T-helper 2 cell (primary cell): ENCODE measurements around the gene SELENOW.
A peak's percentile ranks its signal among the peaks of the same experiment; 100 is the strongest.
"Not testable (repeated sequence)": the region's sequence is repeated elsewhere in the genome, so short reads cannot be mapped to it uniquely, and the experiment has no call there.

ENCODE experiments used
- DNase-seq, 5 experiments: peaks; one replicate each; pipeline versions ENCODE4 v3.0.0 to v3.0.0-alpha.2; 2012 to 2022

SELENOW gene

DNA sequence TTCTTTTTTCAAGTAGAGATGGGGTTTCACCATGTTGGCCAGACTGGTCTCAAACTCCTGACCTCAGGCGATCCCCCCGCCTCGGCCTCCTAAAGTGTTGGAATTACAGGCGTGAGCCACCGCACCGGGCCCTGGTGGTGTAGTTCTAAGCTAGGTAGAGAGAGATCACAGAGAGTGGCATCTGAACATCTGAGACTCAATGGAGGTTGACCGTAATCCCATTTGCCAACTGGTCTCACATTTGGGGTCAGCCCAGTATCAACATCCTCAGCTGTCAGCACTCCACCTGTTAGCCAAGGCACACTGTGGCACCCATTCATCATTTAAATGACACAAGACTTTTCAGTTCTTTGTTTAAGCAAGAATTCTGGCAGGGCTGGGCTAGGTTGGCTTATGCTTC lies 8.1 kb downstream of the SELENOW start:
- no peak for DNase-seq

DNA sequence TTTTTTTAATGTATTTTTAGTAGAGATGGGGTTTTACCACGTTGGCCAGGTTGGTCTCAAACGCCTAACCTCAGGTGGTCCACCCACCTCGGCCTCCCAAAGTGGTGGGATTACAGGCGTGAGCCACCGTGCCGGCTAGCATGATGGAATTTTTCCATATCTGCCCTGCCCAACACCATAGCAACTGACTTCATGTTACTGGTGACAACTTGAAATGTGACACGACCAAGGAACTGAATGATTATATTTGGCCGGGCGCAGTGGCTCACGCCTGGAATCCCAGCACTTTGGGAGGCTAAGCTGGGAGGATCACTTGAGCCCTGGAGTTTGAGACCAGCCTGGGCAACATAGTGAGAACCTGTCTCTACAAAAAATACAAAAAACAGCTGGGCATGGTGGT lies 8.8 kb downstream of the SELENOW start:
- not testable (repeated sequence) for DNase-seq

DNA sequence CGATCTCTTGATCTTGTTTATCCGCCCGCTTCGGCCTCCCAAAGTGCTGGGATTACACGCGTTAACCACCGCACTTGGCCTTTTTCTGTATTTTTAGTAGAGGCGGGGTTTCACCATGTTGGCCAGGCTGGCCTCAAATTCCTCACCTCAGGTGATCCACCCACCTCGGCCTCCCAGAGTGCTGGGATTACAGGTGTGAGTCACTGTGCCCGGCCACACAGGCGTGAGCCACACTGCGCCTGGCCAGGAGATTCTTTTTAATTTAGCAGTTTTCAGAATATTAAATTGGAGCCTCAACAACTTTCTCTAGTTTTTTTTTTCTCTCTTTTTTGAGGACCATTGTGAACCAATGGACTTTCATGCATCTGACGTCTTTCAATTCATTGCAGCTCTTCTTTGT lies 11.3 kb downstream of the SELENOW start:
- not testable (repeated sequence) for DNase-seq

DNA sequence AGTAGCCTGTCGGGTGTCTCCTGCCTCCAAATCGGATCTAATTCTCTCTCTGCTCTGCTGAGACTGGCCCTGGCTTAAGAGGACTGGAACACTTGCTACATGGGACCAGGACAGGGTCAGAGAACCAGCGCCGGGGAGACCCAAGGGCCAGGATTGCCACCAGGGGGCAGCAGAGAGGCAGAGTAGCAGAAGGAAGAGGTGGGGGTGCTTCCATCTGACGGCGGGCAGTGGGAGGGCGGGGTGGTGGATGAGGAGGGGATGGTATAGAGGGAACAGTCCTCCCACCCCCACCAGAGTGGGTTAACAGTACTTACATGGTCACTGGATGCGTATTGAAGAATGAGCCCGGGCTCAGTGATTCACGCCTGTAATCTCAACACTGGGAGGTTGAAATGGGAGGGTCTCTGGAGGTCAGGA lies 11.9 kb downstream of the SELENOW start:
- peak; percentile 37 to 82 (median 78) for DNase-seq

DNA sequence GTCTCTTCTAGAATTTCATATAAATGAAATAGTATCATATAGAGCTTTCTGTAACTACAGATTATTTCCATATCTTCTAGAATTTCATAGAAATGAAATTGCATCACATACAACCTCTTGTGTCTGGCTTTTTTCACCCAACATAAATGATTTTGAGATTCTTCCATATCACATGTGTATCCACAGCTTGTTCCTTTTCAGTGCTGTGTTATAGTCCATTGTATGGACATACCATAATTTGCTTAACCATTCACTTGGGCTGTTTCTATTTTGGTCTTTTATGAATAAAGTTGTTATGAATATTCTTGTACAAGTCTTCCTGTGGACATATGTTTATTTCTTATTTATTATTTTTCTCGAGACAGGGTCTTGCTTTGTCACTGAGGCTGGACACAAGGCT lies 14.1 kb downstream of the SELENOW start:
- no peak for DNase-seq

DNA sequence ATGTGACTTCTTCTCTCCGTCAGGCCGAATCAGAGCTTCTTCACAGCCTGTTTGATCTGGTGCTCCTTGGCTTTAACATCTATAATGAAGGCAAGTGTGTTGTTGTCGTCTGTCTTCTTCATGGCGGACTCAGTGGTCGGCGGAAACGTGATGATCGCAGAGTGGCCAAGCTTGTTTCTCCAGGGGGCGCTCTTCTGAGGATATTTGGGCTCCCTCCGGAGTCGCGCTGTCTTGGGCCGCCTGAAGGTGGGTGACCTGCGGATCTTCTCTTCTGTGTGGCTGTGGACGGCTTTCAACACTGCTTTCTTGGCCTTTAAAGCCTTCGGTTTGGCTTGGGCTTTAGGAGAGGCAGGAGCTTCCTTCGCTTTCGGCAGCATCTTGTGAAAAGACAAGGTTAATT lies 16.0 kb downstream of the SELENOW start:
- no peak for DNase-seq

DNA sequence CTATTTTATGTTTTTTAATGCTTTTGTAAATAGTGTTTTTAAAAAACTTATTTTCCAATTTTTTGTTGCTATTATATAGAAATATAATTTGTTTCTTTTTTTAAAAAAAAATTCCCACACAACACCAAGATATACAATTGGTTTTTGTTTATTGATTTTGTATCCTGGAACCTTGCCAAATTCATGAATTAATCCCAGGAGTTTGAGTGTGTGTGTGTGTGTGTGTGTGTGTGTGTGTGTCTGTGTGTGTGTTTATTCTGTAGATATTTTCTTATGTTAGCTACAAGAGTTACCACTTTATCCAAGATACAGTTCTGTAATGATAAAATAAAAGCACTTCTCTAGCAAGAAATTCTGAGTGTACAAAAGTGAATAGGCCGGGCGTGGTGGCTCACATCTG lies 18.3 kb downstream of the SELENOW start:
- DNase-seq: no peak

DNA sequence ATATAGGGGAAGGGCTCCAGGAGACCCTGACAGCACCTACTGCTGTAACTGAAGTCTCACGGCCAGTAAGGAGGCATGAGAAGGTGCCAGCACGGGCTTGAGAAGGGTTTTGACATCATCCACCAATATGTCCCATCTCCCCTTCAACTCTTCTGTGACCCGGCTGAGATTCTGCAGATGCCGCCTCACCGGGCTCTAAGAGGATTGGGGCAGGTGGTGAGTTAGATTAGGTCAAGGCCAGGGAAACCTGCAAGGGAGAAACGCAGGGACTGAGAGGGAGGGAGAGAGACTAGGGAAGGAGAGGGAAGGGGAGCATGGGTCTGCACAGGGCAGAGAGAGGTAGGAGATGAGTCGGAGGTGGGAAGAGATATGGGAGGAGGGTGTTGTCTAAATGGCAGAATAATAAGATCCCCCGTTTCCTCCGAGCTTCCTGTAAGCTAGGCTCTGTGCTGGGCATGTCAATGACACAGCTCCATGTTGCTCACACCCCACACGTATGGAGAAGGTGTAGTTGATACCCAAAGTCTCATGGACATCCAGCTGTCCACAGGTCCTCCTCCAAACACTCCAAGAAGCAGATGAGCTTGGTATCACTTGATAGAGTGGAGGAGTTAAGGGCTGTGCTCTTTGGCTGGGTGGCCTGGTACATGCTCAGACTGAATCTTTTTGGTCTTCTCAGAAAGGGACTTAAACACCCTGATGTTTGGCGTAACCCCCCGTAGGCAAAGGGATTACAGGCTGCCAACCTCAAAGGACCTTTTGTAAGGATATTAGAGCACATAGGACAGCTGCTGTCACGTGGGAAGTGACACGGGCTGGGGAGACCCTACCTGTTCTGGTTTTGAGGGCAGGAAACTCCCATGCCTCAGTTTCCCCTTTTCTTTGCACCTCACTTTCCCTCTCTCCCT lies 19.7 kb downstream of the SELENOW start:
- DNase-seq: no peak

DNA sequence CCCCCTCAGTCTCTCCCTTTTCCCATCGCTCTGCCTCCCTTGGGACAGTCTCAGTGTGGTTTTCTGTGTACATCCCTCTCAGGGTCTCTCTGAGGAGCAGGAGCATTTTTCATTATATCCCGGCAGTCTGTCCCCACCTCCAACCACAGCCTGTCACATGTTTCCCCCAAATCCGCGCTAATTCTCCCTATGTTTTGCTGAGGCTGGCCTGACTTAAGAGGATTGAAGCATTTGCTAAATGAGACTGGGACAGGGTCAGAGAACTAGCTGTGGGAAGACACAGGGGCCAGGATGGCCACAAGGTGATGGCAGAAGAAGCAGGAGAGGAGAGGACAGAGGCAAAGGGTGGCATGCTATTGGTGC lies 20.4 kb downstream of the SELENOW start:
- DNase-seq: no peak

DNA sequence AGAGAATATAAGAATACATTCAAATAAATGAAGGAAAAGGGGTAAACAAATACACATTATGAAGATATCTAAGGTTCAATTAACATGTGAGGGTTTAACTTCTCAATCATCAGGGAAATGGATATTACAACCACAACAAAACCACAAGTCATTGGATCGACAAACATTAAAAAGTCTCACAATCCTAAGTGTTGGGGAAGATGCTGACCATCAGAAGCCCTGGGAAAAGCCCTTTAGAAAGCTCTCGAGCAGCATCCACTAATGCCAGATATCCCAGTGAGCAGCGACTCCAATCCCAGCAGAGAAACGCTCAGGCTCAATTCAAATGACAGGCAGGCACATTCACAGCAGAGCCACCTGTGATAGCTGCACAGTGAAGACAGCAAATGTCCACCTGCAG lies 22.8 kb downstream of the SELENOW start:
- no peak for DNase-seq

DNA sequence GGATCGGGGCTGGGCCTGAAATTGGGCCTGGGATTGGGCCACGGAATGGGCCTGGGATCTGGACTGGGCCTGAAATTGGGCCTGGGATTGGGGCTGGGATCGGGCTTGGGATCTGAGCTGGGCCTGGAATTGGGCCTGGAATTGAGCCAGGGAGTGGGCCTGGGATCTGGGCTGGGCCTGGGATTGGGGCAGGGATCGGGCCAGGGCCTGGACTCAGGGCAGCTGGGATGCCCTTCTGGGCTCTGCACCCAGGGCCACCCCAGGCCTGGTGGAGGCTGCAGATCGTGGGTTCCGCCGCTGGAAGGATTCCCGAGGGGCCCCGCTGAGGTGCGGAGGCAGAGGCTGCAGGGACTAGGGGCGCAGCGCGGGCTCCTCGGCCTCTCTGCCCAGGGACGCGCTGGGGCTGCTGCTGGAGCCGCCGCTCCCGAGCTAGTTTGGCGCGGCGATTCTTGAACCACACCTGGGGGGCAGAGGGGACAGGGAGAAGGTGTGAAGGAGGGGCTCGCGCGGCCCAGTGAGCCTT lies 24.1 kb downstream of the SELENOW start:
- DNase-seq: no peak

DNA sequence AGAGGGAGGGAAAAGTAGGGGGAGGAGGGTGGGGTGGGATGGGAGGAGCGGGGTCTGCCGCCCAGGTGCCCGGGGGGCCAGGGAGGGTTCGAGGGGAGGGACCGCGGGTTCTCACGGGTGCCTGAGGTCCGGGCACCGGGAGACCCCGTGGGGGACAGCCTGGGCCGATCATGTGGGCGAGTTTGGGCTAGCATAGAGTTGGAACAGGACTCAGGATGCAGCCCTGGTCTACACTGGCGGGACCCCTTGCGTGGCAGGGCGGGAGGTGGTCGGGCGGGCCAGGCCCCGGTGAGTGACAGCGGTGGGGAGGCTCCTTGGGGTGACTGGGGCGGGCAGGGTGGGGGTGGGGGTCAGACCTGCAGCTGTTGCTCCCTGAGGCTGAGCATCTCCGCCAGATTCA lies 24.6 kb downstream of the SELENOW start:
- DNase-seq: not testable (repeated sequence)

DNA sequence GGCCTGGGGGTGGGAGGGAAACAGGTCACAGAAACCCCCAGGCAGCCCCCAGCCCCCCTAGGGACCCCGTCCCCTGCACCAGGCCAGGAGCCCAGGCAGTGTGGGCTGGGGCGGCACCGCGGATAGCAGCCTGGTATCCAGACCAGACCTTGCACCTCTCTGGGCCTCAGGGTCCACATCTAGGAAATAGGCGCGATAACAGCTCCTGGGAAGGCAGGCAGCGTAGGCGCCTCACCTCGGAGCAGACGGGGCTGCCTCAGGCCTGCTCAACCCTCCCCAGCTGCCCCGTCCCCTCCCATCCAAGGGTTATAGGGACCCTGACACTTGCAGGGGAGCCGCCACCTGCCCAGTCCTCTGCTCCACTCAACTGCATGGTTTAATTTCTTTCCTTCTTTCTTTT lies 25.2 kb downstream of the SELENOW start:
- DNase-seq: not testable (repeated sequence)

DNA sequence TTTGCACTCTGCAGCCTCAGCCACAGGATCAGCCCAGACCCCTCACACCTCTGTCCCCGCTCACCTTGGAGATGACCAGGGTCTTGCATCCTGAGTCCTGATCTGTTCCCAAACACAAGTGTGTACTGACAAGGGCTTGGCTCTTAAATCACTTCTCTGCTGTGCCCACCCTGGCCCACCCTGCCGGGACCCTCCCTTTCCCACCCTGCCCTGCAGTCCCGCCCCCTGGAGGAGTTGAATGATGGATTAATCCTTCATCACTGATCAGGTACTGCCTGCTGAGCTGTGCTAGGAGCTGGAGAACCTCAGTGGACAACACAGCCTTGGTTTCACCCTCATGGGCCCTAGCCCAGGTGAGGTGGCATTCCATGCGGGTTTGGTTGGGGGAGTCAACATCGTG lies 25.9 kb downstream of the SELENOW start, which contains the start of gene TPRX1:
Gene TPRX1, minus strand, starts transcription at position 101 of the 400 bp plus-strand sequence. Its CDS starts 12 bp downstream, at position 89.
- DNase-seq: not testable (repeated sequence)

DNA sequence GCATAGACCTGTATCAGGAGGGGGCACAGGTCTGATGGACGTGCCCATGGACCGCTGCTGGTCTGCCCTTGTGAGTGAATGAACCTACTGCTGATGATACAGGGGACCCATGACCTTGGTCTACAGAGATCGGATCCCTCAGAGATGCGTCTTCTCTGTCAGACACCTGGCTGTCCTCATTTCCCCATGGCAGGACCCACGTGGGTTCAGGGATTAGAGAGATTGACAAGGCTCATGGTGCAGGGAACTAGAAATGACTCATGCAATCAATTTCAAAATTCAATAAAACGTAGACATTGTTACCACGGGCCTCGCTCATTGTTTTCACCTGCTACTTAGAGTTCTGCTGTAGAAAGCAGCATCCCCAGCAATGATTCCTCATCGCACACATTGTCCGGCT lies 26.8 kb downstream of the SELENOW start:
- DNase-seq: no peak

DNA sequence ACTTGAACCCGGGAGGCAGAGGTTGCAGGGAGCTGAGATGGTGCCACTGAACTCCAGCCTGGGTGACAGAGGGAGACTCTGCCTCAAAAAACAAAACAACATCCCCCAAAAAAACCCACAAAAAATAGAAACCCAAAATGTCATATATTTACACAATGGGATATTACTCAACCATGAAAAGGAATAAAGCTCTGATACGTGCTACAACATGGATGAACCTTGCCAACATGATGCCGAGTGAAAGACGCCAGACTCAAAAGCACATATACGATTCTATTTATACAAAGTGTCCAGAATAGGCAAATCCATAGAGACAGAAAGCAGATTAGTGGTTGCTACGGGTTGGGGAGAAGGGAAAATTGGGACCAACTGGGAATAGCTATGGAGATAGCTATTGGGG lies 27.9 kb downstream of the SELENOW start:
- DNase-seq: no peak

DNA sequence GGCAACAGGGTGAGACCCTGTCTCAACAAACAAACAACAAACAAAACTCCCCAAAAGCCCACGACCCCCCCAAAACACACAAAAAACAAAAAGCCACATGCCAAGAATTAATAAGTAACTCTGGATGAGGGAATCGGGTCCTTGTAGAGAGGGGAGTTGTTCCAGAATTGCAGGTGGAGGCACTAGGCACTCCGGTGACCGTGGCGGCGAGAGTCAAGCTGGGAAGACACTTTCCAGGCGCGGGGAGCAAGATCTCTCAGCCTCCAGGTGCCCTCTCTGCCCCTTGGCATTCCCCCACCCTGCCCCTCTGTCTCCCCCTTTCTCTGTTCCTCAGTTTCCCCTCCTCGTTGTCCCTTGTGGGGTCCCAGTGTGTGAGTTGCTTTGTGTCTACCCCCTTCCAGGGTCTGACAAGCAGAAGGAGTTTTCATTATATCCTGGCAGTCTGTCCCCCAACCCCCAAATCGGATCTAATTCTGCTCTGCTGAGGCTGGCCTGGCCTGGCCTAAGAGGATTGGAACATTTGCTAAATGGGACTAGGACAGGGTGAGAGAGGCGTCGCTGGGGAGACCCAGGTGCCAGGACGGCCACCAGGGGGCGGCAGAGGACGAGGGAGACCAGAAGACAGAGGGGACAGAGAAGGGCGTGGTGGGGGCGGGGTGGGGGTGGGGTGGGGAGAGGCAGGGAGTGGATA lies 34.9 kb downstream of the SELENOW start:
- peak; percentile 16 to 70 (median 58) for DNase-seq

DNA sequence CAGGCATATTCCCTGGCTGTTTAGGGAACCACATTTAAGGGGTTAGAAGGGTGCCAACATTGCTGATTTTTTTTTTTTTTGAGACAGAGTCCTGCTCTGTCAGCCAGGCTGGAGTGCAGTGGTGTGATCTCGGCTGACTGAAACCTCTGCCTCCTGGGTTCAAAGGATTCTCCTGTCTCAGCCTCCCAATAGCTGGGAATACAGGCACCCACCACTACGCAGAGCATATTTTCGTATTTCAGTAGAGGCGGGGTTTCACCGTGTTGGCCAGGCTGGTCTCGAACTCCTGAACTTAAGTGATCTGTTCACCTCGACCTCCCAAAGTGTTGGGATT lies 35.5 kb downstream of the SELENOW start:
- no peak for DNase-seq

DNA sequence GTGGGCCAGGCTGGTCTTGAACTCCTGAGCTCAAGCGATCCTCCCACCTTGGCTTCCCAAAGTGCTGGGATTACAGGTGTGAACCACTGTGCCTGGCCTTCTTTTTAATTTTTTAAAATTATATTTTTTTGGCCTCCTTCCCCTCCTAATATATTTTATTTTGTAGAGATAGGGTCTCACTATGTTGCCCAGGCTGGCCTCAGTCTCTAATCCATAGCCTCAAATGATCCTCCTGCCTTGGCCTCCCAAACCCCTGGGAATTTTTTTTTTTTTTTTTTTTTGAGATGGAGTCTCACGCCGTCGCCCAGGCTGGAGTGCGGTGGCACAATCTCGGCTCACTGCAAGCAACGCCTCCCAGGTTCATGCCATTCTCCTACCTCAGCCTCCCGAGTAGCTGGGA lies 37.8 kb downstream of the SELENOW start:
- not testable (repeated sequence) for DNase-seq

DNA sequence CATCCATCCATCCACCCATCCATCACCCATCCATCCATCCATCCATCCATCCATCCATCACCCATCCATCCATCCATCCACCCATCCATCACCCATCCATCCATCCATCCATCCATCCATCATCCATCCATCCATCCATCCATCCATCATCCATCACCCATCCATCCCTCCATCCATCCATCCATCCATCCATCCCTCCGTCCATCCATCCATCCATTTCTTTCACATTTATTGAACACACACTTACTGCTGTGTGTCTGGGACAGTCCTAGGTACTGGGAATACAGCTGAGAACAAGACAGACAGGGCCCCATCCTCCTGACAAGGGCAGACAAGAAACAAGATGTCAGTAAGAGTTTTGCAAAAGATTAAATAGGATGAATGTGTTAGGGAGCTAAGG lies 39.7 kb downstream of the SELENOW start:
- DNase-seq: not testable (repeated sequence)

DNA sequence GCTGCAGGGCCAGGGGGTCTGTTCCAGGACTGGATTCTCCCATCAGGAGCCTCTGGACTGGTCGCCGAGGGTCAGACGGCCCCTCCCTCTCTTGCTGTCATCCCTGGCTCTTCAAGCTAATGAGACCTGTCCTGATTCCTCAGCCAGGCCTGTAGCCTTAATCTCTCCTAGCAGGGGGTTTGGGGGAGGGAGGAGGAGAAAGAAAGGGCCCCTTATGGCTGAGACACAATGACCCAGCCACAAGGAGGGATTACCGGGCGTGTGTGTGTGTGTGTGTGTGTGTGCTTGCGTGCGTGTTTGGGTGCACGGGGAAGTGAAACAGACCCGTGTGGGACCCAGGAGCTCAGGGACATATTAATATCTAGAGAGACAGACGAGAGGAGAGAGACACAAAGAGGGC lies 41.4 kb downstream of the SELENOW start:
- no peak for DNase-seq

DNA sequence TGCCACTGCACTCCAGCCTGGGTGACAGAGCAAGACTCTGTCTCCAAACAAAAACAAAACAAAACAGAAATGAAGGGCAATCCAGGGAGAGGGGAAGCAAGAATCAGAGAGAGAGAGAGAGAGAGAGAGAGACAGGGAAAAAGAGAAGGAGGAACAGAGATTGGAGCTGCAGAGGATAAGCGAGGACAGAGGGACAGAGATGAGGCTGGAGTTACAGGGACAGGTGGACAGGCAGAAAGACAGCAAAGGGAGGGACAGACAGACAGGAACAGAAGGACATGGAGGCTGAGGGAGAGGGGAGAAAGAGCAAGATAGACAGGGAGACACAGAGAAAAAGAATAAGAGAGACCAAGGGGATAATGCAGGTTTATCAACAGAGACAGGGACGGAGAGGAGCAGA lies 41.9 kb downstream of the SELENOW start:
- no peak for DNase-seq

DNA sequence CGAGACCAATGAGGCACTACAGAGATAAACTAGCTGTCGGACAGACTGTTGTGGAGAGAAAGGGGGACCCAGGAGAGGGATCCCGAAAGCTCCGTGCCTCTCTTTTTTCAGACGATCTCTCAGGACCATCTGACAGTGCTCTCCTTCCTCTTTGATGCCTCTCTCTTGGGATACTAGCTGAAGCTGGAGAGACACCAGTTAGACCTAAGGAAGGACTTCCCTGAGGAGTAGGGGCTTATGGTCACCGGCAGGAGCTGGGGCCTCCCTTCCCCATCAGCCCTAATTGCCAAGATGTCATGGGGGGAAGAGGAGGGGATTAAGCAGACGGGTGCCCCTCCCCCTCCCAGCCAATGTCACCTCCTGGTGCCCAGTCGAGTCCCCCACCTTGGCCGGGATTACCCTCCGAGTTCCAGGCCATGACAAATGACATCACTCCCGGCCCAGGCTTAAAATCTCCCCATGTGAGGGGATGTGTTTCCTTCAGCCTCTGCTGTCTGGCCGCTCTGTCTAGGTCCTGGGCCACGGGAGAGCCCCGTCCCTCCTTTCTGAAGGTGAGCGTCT lies 43.0 kb downstream of the SELENOW start, which contains the start of gene CRX:
Gene CRX, plus strand, starts transcription at position 478 of the 561 bp plus-strand sequence. CDS start 12,507 bp downstream, outside the sequence.
- DNase-seq: no peak
